Heart left ventricle (tissue), 13 donors: Measurements from ENCODE around the gene YIF1A.

Source experiments
- CTCF ChIP-seq, 12 donors: fragments of 200-600 bp; sonication (generic) in 4 of 12; IDR thresholded peaks; one replicate each; pipeline versions ENCODE4 v1.5.0 to v1.8.0; 2018 to 2022; ENCODE audit warnings: antibody characterized with exemption in 12 of 12, mild to moderate bottlenecking in 5 of 12
- POLR2A ChIP-seq, 2 donors: fragments of 450-650 bp; IDR thresholded peaks; one replicate each; pipeline ENCODE4 v1.6.1; 2017; ENCODE audit warnings: antibody characterized with exemption in 2 of 2, mild to moderate bottlenecking in 2 of 2, moderate library complexity in 2 of 2
- donor health status: ischemic (EF 13 %, LVEDD 7.1; RV severe dilation, severe dysfunction).
- donor health status: DM: no; HTN: yes; CAD: no.
- donor health status: DM: no; HTN: no; CAD: no.
- donor health status: ischemic (EF 25% LVEDD 6.9; RV normal size, moderate dysfunction).
- donor health status: ischemic (EF 25% LVEDD 5.7; RV mildly dilated, moderate dysfunction).
- donor health status: ischemic (EF 35%, LVEDD 5.7; RV mildly dilated, moderate dysfunction).
- donor health status: nonischemic (EF 11% LVEDD 7.7; RV severe dilation, severe dysfunction).
- donor health status: DM: yes; HTN: yes; CAD: no.
- donor health status: PGD.
- donor health status: ischemic (EF 29% LVEDD 5.4; RV normal size, mild dysfunction).
- donor health status: nonischemic (EF 23%, LVEDD 6.1; RV moderate dilation, normal function).

GRCh38 chr11:66329165-66329673 lies 40.3 kb upstream of the YIF1A start:
- no peak for TF ChIP-seq POLR2A (IDR thresholded peaks at IDR 0.05)
- TF ChIP-seq CTCF (IDR thresholded peaks at IDR 0.05): no peak
